K562 (cell line): ENCODE measurements around the gene NOM1.

ENCODE experiments used
- MAFK ChIP-seq: IDR thresholded peaks from 2 replicates; pipeline ENCODE4 v1.6.1; 2011; ENCODE audit warnings: low read length, improper control_type of control experiment
- MNT ChIP-seq, 2 experiments: fragments of 450-650 bp; conservative IDR thresholded peaks; 2 replicates each; pipeline ENCODE4 v1.6.1; 2017; ENCODE audit warnings: mild to moderate bottlenecking in 2 of 2, moderate library complexity in 2 of 2
- MYNN ChIP-seq, 2 experiments: sonication (generic); formaldehyde crosslinking in 1 of 2; IDR thresholded peaks; 2 replicates each; pipeline versions ENCODE4 v1.5.0 to v1.6.1; 2016 to 2020; ENCODE audit warnings: antibody characterized with exemption in 1 of 2, missing genetic modification reagents in 1 of 2
- RAD21 ChIP-seq, 2 experiments: fragments of 250-450 bp in 1 of 2; fragments of 450-650 bp in 1 of 2; sonication (Bioruptor Pico) in 1 of 2; formaldehyde crosslinking in 1 of 2; IDR thresholded peaks in 1 of 2; conservative IDR thresholded peaks in 1 of 2; 2 replicates each; pipeline versions ENCODE4 v1.4.0 to v1.8.0; 2020 to 2022; ENCODE audit warnings: mild to moderate bottlenecking in 2 of 2, moderate library complexity in 1 of 2
- SMAD1 ChIP-seq: fragments of 150-350 bp; IDR thresholded peaks from 2 replicates; pipeline ENCODE4 v1.6.1; 2014; ENCODE audit warnings: low read length, low read depth; ENCODE audit not compliant: partially characterized antibody
- TF ChIP-seq, protein P1 (sequence below): sonication (generic); formaldehyde crosslinking; IDR thresholded peaks from 2 replicates; pipeline ENCODE4 v1.9.0; 2022; ENCODE audit warnings: mild to moderate bottlenecking, missing genetic modification reagents
- TF ChIP-seq, protein P2 (sequence below): fragments of 250-450 bp; sonication (Bioruptor Pico); IDR thresholded peaks from 2 replicates; pipeline ENCODE4 v1.4.0; 2020; ENCODE audit warnings: mild to moderate bottlenecking, moderate library complexity
- TF ChIP-seq, protein P3 (sequence below): fragments of 450-650 bp; IDR thresholded peaks from 2 replicates; pipeline ENCODE4 v1.7.1; 2018; ENCODE audit warnings: mild to moderate bottlenecking, low read depth; ENCODE audit not compliant: partially characterized antibody

- TF ChIP-seq, protein P1, sequence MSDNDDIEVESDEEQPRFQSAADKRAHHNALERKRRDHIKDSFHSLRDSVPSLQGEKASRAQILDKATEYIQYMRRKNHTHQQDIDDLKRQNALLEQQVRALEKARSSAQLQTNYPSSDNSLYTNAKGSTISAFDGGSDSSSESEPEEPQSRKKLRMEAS (CRISPR knock-in tag): no peak
- TF ChIP-seq, protein P2, sequence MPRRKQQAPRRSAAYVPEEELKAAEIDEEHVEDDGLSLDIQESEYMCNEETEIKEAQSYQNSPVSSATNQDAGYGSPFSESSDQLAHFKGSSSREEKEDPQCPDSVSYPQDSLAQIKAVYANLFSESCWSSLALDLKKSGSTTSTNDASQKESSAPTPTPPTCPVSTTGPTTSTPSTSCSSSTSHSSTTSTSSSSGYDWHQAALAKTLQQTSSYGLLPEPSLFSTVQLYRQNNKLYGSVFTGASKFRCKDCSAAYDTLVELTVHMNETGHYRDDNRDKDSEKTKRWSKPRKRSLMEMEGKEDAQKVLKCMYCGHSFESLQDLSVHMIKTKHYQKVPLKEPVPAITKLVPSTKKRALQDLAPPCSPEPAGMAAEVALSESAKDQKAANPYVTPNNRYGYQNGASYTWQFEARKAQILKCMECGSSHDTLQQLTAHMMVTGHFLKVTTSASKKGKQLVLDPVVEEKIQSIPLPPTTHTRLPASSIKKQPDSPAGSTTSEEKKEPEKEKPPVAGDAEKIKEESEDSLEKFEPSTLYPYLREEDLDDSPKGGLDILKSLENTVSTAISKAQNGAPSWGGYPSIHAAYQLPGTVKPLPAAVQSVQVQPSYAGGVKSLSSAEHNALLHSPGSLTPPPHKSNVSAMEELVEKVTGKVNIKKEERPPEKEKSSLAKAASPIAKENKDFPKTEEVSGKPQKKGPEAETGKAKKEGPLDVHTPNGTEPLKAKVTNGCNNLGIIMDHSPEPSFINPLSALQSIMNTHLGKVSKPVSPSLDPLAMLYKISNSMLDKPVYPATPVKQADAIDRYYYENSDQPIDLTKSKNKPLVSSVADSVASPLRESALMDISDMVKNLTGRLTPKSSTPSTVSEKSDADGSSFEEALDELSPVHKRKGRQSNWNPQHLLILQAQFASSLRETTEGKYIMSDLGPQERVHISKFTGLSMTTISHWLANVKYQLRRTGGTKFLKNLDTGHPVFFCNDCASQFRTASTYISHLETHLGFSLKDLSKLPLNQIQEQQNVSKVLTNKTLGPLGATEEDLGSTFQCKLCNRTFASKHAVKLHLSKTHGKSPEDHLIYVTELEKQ (CRISPR knock-in tag): no peak
- TF ChIP-seq RAD21 (CRISPR knock-in tag; conservative IDR thresholded peaks at IDR 0.05 in 1 of 2, IDR thresholded peaks at IDR 0.05 in 1 of 2) (no peak), MNT (conservative IDR thresholded peaks at IDR 0.05) (no peak), MYNN (IDR thresholded peaks at IDR 0.05) (no peak), MYNN (CRISPR knock-in tag; IDR thresholded peaks at IDR 0.05) (no peak), SMAD1 (no peak), MAFK (no peak)
- TF ChIP-seq, protein P3, sequence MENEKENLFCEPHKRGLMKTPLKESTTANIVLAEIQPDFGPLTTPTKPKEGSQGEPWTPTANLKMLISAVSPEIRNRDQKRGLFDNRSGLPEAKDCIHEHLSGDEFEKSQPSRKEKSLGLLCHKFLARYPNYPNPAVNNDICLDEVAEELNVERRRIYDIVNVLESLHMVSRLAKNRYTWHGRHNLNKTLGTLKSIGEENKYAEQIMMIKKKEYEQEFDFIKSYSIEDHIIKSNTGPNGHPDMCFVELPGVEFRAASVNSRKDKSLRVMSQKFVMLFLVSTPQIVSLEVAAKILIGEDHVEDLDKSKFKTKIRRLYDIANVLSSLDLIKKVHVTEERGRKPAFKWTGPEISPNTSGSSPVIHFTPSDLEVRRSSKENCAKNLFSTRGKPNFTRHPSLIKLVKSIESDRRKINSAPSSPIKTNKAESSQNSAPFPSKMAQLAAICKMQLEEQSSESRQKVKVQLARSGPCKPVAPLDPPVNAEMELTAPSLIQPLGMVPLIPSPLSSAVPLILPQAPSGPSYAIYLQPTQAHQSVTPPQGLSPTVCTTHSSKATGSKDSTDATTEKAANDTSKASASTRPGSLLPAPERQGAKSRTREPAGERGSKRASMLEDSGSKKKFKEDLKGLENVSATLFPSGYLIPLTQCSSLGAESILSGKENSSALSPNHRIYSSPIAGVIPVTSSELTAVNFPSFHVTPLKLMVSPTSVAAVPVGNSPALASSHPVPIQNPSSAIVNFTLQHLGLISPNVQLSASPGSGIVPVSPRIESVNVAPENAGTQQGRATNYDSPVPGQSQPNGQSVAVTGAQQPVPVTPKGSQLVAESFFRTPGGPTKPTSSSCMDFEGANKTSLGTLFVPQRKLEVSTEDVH: no peak
These were observed 62.6 kb downstream of the NOM1 start for GRCh38 chr7:157012113-157012547.
